Loucy (cell line): Measurements from ENCODE around the gene PPIF.

Source experiments
- CTCF ChIP-seq: fragments of 200-600 bp; sonication (generic); conservative IDR thresholded peaks from 2 replicates; pipeline ENCODE4 v1.5.1; 2014; ENCODE audit warnings: mild to moderate bottlenecking, antibody characterized with exemption, low read length
- EZH2phosphoT487 ChIP-seq: fragments of 200-600 bp; IDR thresholded peaks from 2 replicates; pipeline ENCODE4 v1.6.1; 2018; ENCODE audit warnings: antibody characterized with exemption, mild to moderate bottlenecking, moderate library complexity, borderline replicate concordance

GRCh38 chr10:79360499-79361342 lies 13.5 kb downstream of the PPIF start:
- no peak for TF ChIP-seq CTCF
- no peak for TF ChIP-seq EZH2phosphoT487
